Stimulated activated memory B cell treated with anti-CD40 and anti-IgM and Interleukin-4, amounts not matched to agents 10 μg/mL and 1 μg/mL and 100 μg/mL, for 72 hours (primary cell): ENCODE results near the gene CEACAM3.
A peak's percentile ranks its signal among the peaks of the same experiment; 100 is the strongest.

ENCODE experiments used
- ATAC-seq: fragments of 150-1000 bp; cut with Tn5 transposase; 2 replicates; pipeline ENCODE4 v1.10.0; 2021
- H3K27ac Mint-ChIP-seq: one replicate; pipeline ENCODE4 v1.8.0; 2022; ENCODE audit warnings: mild to moderate bottlenecking, mixed read lengths
- H3K27me3 Mint-ChIP-seq: one replicate; pipeline ENCODE4 v1.8.0; 2022; ENCODE audit warnings: mixed read lengths
- H3K36me3 Mint-ChIP-seq: one replicate; pipeline ENCODE4 v1.8.0; 2022; ENCODE audit warnings: mixed read lengths
- H3K4me1 Mint-ChIP-seq: one replicate; pipeline ENCODE4 v1.8.0; 2022; ENCODE audit warnings: mixed read lengths
- H3K4me3 Mint-ChIP-seq: one replicate; pipeline ENCODE4 v1.8.0; 2022; ENCODE audit warnings: mild to moderate bottlenecking, moderate library complexity, mixed read lengths
- H3K9me3 Mint-ChIP-seq: one replicate; pipeline ENCODE4 v1.8.0; 2022; ENCODE audit warnings: mixed read lengths

The CEACAM3 gene

GRCh38 chr19:41848666-41849065 is 52.3 kb downstream of the CEACAM3 start:
- peaks cover 3% of the 10 kb centered on the region for H3K4me1 Mint-ChIP-seq
- peaks cover 7% of the 10 kb centered on the region for H3K9me3 Mint-ChIP-seq
- no peak for ATAC-seq
- H3K4me3 Mint-ChIP-seq, result no peak overlapping the region
- H3K27ac Mint-ChIP-seq, result peak overlapping the region; percentile 12
- peaks cover 9% of the 10 kb centered on the region for H3K27me3 Mint-ChIP-seq
- peaks cover 5% of the 10 kb centered on the region for H3K36me3 Mint-ChIP-seq

- no peak for ATAC-seq
- Mint-ChIP-seq H3K27me3 (peaks cover 5% of the 10 kb centered on the region), H3K4me1 (peaks cover 5% of the 10 kb centered on the region), H3K9me3 (peaks cover 3% of the 10 kb centered on the region), H3K27ac (peak overlapping the region; percentile 12), H3K4me3 (no peak overlapping the region), H3K36me3 (peaks cover 1% of the 10 kb centered on the region)
Measured at GRCh38 chr19:41849067-41849466, 52.7 kb downstream of the CEACAM3 start.

DNA sequence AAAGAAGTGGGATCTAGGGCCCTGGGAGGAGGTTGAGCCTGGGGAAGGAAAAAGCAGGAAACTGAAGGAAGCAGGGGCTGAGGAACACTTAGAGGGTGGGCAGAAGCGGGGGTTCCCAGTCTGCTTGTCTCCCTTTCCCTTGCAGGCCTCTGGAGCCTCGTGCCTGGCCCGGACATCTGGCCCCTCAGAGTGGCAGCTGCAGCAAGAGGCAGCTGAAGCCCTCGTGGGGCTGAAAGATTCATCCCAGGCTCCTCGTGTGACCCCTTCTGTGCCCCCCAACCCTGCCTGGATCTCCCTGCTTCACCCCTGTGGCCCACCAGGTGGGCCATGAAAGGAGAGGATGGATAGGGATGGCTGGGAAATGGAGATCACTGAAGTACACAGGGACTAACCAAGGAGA is 54.0 kb downstream of the CEACAM3 start:
- H3K9me3 Mint-ChIP-seq, result no peaks in the 10 kb centered on the region
- H3K27me3 Mint-ChIP-seq, result no peaks in the 10 kb centered on the region
- no peak overlapping the region for H3K27ac Mint-ChIP-seq
- no peak overlapping the region for H3K4me3 Mint-ChIP-seq
- peaks cover 5% of the 10 kb centered on the region for H3K4me1 Mint-ChIP-seq
- ATAC-seq, result no peak
- H3K36me3 Mint-ChIP-seq, result no peaks in the 10 kb centered on the region

DNA sequence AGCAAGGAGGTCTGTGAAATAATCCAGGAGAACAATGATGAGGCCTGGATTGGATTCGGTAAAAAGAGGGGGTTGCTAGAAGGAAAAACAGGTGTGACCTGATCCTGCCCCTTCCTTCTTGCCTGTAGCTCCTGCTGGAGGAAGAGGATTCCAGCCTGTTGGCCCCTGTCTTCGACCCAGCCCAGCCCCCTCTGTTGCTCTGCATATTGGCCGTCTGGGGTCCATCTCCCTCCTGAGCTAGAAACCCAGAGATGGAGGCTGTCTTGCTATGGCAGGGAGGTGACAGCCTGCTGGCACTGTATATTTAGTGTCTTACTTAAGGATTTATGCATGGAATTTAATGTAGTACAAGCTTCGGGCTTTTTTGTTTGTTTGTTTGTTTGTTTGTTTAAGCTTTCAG is 55.1 kb downstream of the CEACAM3 start:
- Mint-ChIP-seq H3K4me1 (peaks cover 5% of the 10 kb centered on the region), H3K27ac (peak overlapping the region; percentile 7), H3K27me3 (no peaks in the 10 kb centered on the region)

GRCh38 chr19:41853344-41853743 is 57.0 kb downstream of the CEACAM3 start:
- Mint-ChIP-seq H3K27ac (no peak overlapping the region), H3K4me1 (peaks cover 5% of the 10 kb centered on the region), H3K9me3 (no peaks in the 10 kb centered on the region), H3K36me3 (no peaks in the 10 kb centered on the region), H3K4me3 (no peak overlapping the region), H3K27me3 (no peaks in the 10 kb centered on the region)
- ATAC-seq, result no peak

More for the DNA sequence above, 55.1 kb downstream of the CEACAM3 start:
- Mint-ChIP-seq H3K36me3 (no peaks in the 10 kb centered on the region), H3K9me3 (no peaks in the 10 kb centered on the region), H3K4me3 (no peak overlapping the region)
- no peak for ATAC-seq

- peaks cover 5% of the 10 kb centered on the region for H3K4me1 Mint-ChIP-seq
- H3K9me3 Mint-ChIP-seq, result no peaks in the 10 kb centered on the region
- H3K27ac Mint-ChIP-seq, result no peak overlapping the region
- H3K27me3 Mint-ChIP-seq, result no peaks in the 10 kb centered on the region
- H3K4me3 Mint-ChIP-seq, result no peak overlapping the region
- no peak for ATAC-seq
- no peaks in the 10 kb centered on the region for H3K36me3 Mint-ChIP-seq
Measured at GRCh38 chr19:41853768-41854167, 57.4 kb downstream of the CEACAM3 start.

GRCh38 chr19:41859213-41859617 is 62.8 kb downstream of the CEACAM3 start:
- Mint-ChIP-seq H3K4me1 (peaks cover 36% of the 10 kb centered on the region), H3K27ac (peak overlapping the region; percentile 89), H3K4me3 (peak overlapping the region; percentile 93), H3K27me3 (no peaks in the 10 kb centered on the region), H3K9me3 (no peaks in the 10 kb centered on the region), H3K36me3 (peaks cover 35% of the 10 kb centered on the region)
- ATAC-seq, result no peak

GRCh38 chr19:41859618-41860418 is 63.4 kb downstream of the CEACAM3 start, which contains the start of gene RPS19:
Gene RPS19, plus strand, starts transcription at chr19:41860255. Its CDS starts 520 bp downstream, at chr19:41860775.
- Mint-ChIP-seq H3K4me3 (peak within 1 kb of the TSS; percentile 93), H3K27me3 (no peaks in the 10 kb centered on the region), H3K27ac (peak within 1 kb of the TSS; percentile 89), H3K4me1 (peaks cover 43% of the 10 kb centered on the region), H3K36me3 (peaks cover 41% of the 10 kb centered on the region), H3K9me3 (no peaks in the 10 kb centered on the region)
- peak; percentile 94 for ATAC-seq

DNA sequence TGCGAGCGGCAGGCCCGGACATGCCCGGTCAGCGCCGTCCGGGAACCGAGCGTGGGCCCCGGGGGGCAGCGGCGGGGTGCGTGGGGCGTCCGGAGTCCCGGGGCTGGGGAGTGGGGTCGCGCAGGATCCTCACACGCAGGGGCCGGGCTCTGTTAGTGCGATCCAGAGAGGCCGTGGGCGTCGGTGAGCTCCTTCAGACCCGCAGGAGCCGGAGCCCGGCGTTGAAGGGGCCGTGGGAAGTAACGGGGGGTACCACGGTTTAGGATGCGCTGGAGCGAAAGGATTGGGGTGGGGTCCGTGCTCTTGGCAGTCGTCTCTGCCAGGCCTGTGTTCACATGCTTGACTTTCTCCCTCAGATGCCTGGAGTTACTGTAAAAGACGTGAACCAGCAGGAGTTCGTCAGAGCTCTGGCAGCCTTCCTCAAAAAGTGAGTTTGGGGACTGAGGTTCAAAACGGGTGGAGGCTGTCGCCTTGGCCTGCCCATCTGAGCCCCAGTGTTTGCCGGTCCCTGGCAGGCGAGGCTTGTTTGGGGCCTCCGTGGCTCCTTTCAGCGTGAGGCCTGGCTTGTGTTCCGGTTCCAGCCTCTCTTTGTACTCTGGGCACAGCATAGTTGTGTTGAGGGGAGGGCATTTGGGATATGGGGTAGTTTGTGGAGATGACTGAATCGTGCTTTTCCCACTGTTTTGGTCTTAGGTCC is 64.2 kb downstream of the CEACAM3 start:
- ATAC-seq, result no peak
- peak overlapping the region; percentile 93 for H3K4me3 Mint-ChIP-seq
- H3K27ac Mint-ChIP-seq, result peak overlapping the region; percentile 89
- H3K36me3 Mint-ChIP-seq, result peaks cover 42% of the 10 kb centered on the region
- H3K27me3 Mint-ChIP-seq, result no peaks in the 10 kb centered on the region
- H3K9me3 Mint-ChIP-seq, result no peaks in the 10 kb centered on the region
- H3K4me1 Mint-ChIP-seq, result peaks cover 48% of the 10 kb centered on the region
